Measurements from ENCODE around the gene PSMD12.
A peak's percentile ranks its signal among the peaks of the same experiment; 100 is the strongest.

Gene PSMD12

GRCh38 chr17:67386965-67387551 is 20.7 kb upstream of the PSMD12 start:
- DNase-seq (ENCODE audit: low read depth), result peak; percentile 57

GRCh38 chr17:67385122-67385988 is 19.0 kb upstream of the PSMD12 start:
- no peak for DNase-seq (ENCODE audit: low read depth)

DNA sequence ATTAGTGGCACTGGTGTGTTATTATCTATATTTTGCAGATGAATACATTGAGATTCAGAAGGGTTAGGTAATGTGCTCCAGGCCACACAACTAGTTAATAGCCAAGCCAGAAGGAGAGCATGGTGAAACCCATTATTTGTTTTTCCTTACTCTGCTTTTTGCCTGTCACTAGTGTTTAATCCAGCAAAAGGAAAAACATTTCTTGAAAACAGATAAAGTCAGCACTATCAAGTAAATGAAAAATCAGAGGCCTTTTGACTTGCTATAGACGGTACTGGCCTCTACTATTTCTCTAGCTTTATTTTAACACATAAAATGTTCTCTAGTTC is 15.5 kb upstream of the PSMD12 start:
- DNase-seq (ENCODE audit: low read depth), result no peak

GRCh38 chr17:67379251-67379630 is 12.9 kb upstream of the PSMD12 start:
- no peak for DNase-seq (ENCODE audit: low read depth)

DNA sequence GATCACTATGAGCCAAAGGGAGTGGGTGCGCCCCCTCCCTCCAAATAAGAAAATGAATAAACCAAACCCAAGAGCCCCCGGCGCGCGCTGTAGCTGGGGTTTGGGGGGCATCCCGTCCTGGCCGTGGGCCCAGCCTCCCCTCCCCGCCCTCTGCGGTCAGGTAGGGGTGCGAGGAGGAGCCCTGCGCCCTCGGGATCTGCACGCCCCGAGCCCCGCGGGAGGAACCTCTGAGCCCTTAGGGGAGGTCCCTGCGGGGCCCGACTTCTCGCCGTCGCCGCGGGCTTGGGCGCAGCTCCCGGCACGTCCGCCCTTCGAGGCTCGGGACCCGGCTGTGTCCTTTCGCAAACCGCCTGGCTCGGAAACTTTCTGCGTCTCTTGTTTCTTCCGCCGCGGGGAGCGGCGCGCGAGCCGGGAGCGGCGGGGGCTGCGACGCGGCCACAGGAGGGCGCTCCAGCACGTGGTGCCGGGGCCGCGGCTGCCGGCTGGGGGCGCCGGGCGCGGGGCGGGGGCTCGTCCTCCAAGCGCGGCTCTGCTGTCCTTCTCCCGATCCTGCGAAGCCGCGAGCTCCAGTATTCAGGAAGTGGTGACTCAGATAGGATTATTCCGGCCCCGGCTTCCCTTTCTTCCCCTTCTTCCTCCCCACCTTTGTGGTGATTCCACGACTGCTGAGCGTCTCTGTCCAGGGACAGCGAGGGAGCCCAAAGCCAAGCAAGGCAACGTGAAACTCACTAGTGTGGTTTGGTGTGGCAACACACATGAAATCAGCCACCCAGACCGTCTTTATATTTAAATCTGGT is 12.3 kb upstream of the PSMD12 start:
- DNase-seq (ENCODE audit: low read depth), result peak; percentile 64

DNA sequence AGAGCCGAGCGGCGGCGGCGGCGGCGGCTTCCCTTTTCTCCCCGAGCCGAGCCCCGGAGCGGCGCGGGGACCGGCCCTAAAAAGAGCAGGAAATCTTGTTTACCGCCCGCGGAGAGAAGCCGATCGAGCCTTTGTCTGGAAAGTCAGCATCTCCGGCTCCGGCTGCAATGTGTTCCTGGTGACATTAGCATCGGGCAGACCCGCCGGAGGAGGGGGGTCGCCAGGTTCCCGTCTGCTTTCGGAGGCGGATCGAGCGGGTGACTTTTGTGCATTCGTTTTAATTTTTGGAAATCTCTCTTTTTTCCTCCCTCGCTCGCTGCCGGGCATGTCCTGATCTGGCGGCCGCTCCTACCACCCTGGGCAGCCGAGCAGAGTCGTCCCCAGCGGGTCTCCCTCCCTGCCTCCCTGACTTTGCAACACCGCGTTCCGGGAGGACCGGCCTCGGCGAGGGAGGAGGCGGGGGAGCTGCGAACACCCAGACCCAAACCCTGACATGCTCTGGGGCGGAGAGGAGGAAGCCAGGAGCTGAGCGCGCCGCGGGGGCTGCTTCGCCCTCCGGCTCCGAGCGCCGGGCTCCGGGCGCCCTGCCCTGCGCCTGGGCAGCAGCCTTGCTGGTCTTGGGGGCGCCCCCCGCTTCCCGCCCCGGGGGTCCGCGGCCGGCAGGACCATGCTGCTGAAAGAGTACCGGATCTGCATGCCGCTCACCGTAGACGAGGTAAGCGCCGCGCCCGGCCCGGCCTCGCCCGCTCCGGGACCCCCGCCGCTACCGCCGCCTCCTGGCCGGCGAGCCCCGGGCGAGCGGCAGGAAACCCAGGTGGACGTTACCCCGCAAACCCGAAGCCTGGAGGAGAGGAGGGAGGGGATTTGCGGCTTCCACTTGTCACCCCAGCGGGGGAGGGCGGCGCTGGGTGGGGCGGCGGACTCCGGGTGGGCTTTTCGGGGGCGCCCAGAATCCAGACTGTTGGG is 11.4 kb upstream of the PSMD12 start:
- peak; percentile 39 for DNase-seq (ENCODE audit: low read depth)

- peak; percentile 82 for DNase-seq (ENCODE audit: low read depth)
These were observed 10.5 kb upstream of the PSMD12 start, which contains the start of gene PITPNC1 for GRCh38 chr17:67376737-67377487. PITPNC1 (plus strand) TSS chr17:67377281.

- no peak for DNase-seq (ENCODE audit: low read depth)
These were observed 10.0 kb upstream of the PSMD12 start for GRCh38 chr17:67376415-67376736.

GRCh38 chr17:67375716-67376115 is 9.3 kb upstream of the PSMD12 start:
- no peak for DNase-seq (ENCODE audit: low read depth)

- DNase-seq (ENCODE audit: low read depth), result no peak
These were observed 8.7 kb upstream of the PSMD12 start for GRCh38 chr17:67375054-67375427.

- DNase-seq (ENCODE audit: low read depth), result peak; percentile 82
These were observed 8.1 kb upstream of the PSMD12 start for GRCh38 chr17:67374329-67375053.

GRCh38 chr17:67372751-67373150 is 6.4 kb upstream of the PSMD12 start:
- DNase-seq (ENCODE audit: low read depth), result no peak

DNA sequence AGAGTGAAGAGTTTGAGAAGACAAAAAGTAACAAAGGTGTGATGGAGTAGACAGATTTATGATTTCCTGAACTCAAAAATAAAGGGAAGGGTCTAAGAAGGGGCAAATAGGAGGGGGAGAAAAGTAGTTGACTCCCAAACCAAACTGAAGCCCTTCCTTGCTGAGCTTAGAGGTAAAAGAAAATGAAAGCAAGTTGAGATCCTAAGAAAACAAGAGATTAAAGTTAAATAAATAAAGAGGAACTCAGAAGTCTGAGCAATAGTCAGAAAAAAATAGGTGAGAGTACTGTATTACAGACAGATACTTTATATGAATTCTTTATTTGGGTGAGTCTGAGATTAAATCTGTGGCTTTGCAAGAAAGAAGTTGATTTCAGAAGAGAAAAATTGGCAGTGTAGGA is 3.3 kb upstream of the PSMD12 start:
- no peak for DNase-seq (ENCODE audit: low read depth)

DNA sequence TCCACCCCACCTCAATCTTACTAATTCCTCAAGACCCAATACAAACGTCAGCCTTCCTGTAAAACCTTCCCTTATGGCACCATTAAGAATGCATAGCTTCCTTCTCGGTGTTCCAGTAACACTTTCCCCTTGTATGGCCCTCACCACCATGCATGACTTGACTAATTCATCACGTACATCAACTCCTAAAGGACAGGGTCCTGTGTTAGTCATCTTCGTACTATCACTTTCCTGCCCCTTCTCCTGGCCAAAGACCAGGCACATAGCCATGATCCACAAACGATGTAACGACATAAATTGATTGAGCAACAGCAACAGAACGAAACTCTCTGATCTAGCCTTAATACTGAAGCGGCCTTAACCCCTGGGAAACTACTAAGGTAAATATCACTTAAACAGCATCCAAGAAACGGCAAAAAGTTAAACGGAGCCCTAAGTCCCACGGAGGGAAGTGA is 612 bp downstream of the PSMD12 start:
- no peak for DNase-seq (ENCODE audit: low read depth)

DNA sequence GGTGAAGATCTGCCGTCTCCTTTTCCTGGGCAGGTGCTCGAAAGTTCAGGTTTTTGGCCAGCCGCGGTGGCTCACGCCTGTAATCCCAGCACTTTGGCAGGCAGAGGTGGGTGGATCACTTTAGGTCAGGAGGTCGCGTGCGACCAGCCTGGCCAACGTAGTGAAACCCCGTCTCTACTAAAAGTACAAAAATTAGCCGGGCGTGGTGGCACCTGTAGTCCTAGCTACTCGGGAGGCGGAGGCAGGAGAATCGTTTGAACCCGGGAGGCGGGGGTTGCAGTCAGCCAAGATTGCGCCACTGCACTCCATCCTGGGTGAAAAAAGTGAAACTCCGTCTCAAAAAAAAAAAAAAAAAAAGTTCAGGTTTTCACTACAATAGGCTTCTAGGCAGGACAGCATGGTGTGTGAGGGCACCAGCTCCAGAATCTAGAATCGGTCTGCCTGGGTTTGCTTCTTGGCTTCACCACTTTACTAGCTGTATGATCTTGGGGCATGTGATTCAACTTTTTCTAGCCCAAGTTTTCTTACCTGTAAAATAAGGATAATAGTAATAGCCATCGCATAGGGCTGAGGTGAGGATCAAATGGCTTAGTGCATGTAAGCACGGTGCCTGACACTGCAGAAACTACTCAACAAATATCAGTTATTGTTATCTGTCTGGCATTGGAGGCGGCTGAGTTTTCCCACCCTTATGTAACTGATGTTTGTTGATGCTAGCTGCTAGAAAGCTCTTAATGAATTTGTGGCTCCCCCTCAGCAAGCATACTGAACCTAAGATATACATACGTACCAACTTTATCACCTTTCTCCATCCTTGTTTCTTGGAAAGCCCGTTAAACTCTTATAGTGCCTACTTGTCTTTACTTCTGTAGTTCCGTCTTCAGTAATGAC is 1.3 kb downstream of the PSMD12 start:
- DNase-seq (ENCODE audit: low read depth), result no peak

DNA sequence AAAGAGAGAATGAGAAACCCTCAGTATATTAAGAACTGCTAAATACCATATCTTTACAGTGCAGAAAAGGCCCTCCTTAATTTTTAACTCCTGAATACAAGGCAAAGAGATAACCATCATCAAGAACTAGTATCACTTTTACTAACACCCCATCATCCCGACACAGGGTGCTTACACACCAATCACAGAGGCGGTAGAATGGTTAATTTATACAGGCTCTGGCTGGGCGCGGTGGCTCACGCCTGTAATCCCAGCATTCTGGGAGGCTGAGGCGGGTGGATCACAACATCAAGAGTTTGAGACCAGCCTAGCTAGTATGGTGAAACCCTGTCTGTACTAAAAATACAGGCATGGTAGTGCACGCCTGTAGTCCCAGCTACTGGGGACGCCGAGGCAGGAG is 4.2 kb downstream of the PSMD12 start:
- no peak for DNase-seq (ENCODE audit: low read depth)

DNA sequence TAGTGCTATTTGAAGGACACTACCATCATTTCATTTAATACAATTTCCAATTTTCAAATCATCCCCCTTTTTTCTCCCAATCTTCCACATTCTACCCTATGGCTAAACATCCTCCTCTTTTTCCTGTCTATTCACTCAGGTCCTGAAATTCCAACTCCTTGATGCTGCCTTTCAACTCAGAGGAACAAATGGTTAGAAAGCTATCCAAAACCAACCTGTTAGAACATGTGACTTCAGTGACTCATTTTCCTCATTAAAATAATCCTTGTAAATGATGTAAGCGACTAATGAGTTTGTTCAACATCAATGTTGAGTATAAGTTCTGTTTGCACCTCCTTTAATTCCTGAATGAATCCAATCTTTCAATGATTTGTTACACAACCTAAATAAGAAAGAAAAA is 5.5 kb downstream of the PSMD12 start:
- DNase-seq (ENCODE audit: low read depth), result no peak

- DNase-seq (ENCODE audit: low read depth), result no peak
These were observed 6.2 kb downstream of the PSMD12 start for GRCh38 chr17:67359960-67360791.

- no peak for DNase-seq (ENCODE audit: low read depth)
These were observed 7.8 kb downstream of the PSMD12 start for GRCh38 chr17:67358612-67359011.

Measured in stimulated activated CD8-positive, alpha-beta memory T cell treated with anti-CD3 and anti-CD28 coated beads, Interleukin-4, amount 100 ng/mL, for 24 hours (primary cell).